Osteocyte (in vitro differentiated cells): ENCODE measurements around the gene ZFYVE28. TPM values are rescaled to one million over a fixed set of nuclear protein-coding genes. Genes with fewer than 3 reads are reported as not detected.

Experiments used
- DNase-seq: peaks from one replicate; pipeline ENCODE4 v3.0.0; 2021; ENCODE audit warnings: mixed read lengths; ENCODE audit not compliant: unreplicated experiment; ENCODE audit errors: extremely low spot score
- H3K27ac Mint-ChIP-seq: one replicate; pipeline ENCODE4 v1.8.0; 2021; ENCODE audit warnings: mild to moderate bottlenecking, mixed read lengths; ENCODE audit not compliant: unreplicated experiment
- H3K27me3 Mint-ChIP-seq: one replicate; pipeline ENCODE4 v1.8.0; 2021; ENCODE audit warnings: mixed read lengths; ENCODE audit not compliant: unreplicated experiment
- H3K36me3 Mint-ChIP-seq: one replicate; pipeline ENCODE4 v1.8.0; 2021; ENCODE audit warnings: mixed read lengths; ENCODE audit not compliant: unreplicated experiment
- H3K4me1 Mint-ChIP-seq: one replicate; pipeline ENCODE4 v1.8.0; 2021; ENCODE audit warnings: mixed read lengths; ENCODE audit not compliant: unreplicated experiment
- H3K4me3 Mint-ChIP-seq: one replicate; pipeline ENCODE4 v1.8.0; 2021; ENCODE audit warnings: mild to moderate bottlenecking, moderate library complexity, mixed read lengths; ENCODE audit not compliant: unreplicated experiment
- H3K9me3 Mint-ChIP-seq: one replicate; pipeline ENCODE4 v1.8.0; 2021; ENCODE audit warnings: mixed read lengths; ENCODE audit not compliant: unreplicated experiment
- CTCF ChIP-seq: fragments of 200-600 bp; sonication (generic); IDR thresholded peaks from 2 replicates; pipeline ENCODE4 v1.5.0; 2021; ENCODE audit warnings: antibody characterized with exemption, mild to moderate bottlenecking, moderate library complexity
- total RNA-seq: library from RNA; stranded (reverse); gene quantifications from 2 replicates; pipeline ENCODE4 v1.2.1, GENCODE V29; 2021

The ZFYVE28 gene
- total RNA-seq, 1 donor from 2014 or later, result 3.4 TPM

- DNase-seq, result peak; percentile 83
- peaks cover 19% of the 10 kb centered on the region for H3K9me3 Mint-ChIP-seq
- peaks cover 27% of the 10 kb centered on the region for H3K4me1 Mint-ChIP-seq
- H3K27ac Mint-ChIP-seq, result peak overlapping the region; percentile 61
- TF ChIP-seq CTCF, result no peak
- H3K27me3 Mint-ChIP-seq, result no peaks in the 10 kb centered on the region
- H3K36me3 Mint-ChIP-seq, result peaks cover 6% of the 10 kb centered on the region
- no peak overlapping the region for H3K4me3 Mint-ChIP-seq
Observed at GRCh38 chr4:2330091-2331042, 88.1 kb downstream of the ZFYVE28 start.

- DNase-seq, result no peak
- H3K27ac Mint-ChIP-seq, result no peak overlapping the region
- TF ChIP-seq CTCF, result no peak
- H3K4me1 Mint-ChIP-seq, result peaks cover 34% of the 10 kb centered on the region
- H3K9me3 Mint-ChIP-seq, result peaks cover 20% of the 10 kb centered on the region
- H3K27me3 Mint-ChIP-seq, result no peaks in the 10 kb centered on the region
- peaks cover 6% of the 10 kb centered on the region for H3K36me3 Mint-ChIP-seq
- H3K4me3 Mint-ChIP-seq, result no peak overlapping the region
Observed at GRCh38 chr4:2327579-2327978, 90.9 kb downstream of the ZFYVE28 start.

GRCh38 chr4:2324891-2325290 is 93.6 kb downstream of the ZFYVE28 start:
- H3K9me3 Mint-ChIP-seq, result peaks cover 20% of the 10 kb centered on the region
- H3K36me3 Mint-ChIP-seq, result peaks cover 6% of the 10 kb centered on the region
- no peak for DNase-seq

GRCh38 chr4:2322841-2323240 is 95.6 kb downstream of the ZFYVE28 start:
- Mint-ChIP-seq H3K4me3 (no peak overlapping the region), H3K9me3 (peaks cover 20% of the 10 kb centered on the region), H3K36me3 (peaks cover 6% of the 10 kb centered on the region), H3K27ac (peak overlapping the region; percentile 74), H3K4me1 (peaks cover 23% of the 10 kb centered on the region), H3K27me3 (no peaks in the 10 kb centered on the region)
- no peak for TF ChIP-seq CTCF
- DNase-seq, result no peak

More at GRCh38 chr4:2324891-2325290, 93.6 kb downstream of the ZFYVE28 start:
- H3K27ac Mint-ChIP-seq, result no peak overlapping the region
- peaks cover 38% of the 10 kb centered on the region for H3K4me1 Mint-ChIP-seq
- no peak for TF ChIP-seq CTCF
- no peaks in the 10 kb centered on the region for H3K27me3 Mint-ChIP-seq
- H3K4me3 Mint-ChIP-seq, result no peak overlapping the region

GRCh38 chr4:2322227-2322626 is 96.2 kb downstream of the ZFYVE28 start:
- no peak for TF ChIP-seq CTCF
- Mint-ChIP-seq H3K36me3 (peaks cover 6% of the 10 kb centered on the region), H3K27ac (no peak overlapping the region), H3K9me3 (peaks cover 16% of the 10 kb centered on the region), H3K27me3 (no peaks in the 10 kb centered on the region), H3K4me1 (peaks cover 23% of the 10 kb centered on the region), H3K4me3 (no peak overlapping the region)
- peak; percentile 78 for DNase-seq
